HG02798 (cell line): Measurements from ENCODE around the gene ATAD3B.
"Not testable (repeated sequence)": the region's sequence is repeated elsewhere in the genome, so short reads cannot be mapped to it uniquely, and the experiment has no call there.

Experiments
- ATAC-seq: cut with Tn5 transposase; IDR thresholded peaks from one replicate; pipeline ENCODE4 v1.9.1; 2021; ENCODE audit warnings: mild to moderate bottlenecking; ENCODE audit not compliant: unreplicated experiment, poor library complexity

The ATAD3B gene

GRCh38 chr1:1505801-1506200 is 34.2 kb downstream of the ATAD3B start:
- not testable (repeated sequence) for ATAC-seq

- no peak for ATAC-seq
These were observed 35.7 kb downstream of the ATAD3B start for GRCh38 chr1:1507305-1507704.

GRCh38 chr1:1508775-1509464 is 37.4 kb downstream of the ATAD3B start:
- not testable (repeated sequence) for ATAC-seq

- not testable (repeated sequence) for ATAC-seq
These were observed 37.9 kb downstream of the ATAD3B start for GRCh38 chr1:1509465-1509850.

- no peak for ATAC-seq
These were observed 39.5 kb downstream of the ATAD3B start for GRCh38 chr1:1510912-1511532.

GRCh38 chr1:1511533-1512285 is 40.1 kb downstream of the ATAD3B start, which contains the start of gene ATAD3A:
TSS of gene ATAD3A (plus strand) at chr1:1512162. CDS start at chr1:1512269, 107 bp downstream.
- peak; percentile 94 for ATAC-seq

GRCh38 chr1:1512425-1512824 is 40.9 kb downstream of the ATAD3B start:
- ATAC-seq = not testable (repeated sequence)

- not testable (repeated sequence) for ATAC-seq
These were observed 42.1 kb downstream of the ATAD3B start for GRCh38 chr1:1513675-1514074.

- not testable (repeated sequence) for ATAC-seq
These were observed 42.8 kb downstream of the ATAD3B start for GRCh38 chr1:1514376-1514775.

GRCh38 chr1:1516923-1517322 is 45.4 kb downstream of the ATAD3B start:
- ATAC-seq = not testable (repeated sequence)

- ATAC-seq = no peak
These were observed 46.5 kb downstream of the ATAD3B start for GRCh38 chr1:1517973-1518620.

GRCh38 chr1:1518621-1519007 is 47.0 kb downstream of the ATAD3B start:
- not testable (repeated sequence) for ATAC-seq

- not testable (repeated sequence) for ATAC-seq
These were observed 48.4 kb downstream of the ATAD3B start for GRCh38 chr1:1519805-1520505.

- ATAC-seq = no peak
These were observed 49.8 kb downstream of the ATAD3B start for GRCh38 chr1:1521331-1521730.

GRCh38 chr1:1522536-1522935 is 51.0 kb downstream of the ATAD3B start:
- ATAC-seq = not testable (repeated sequence)

GRCh38 chr1:1523226-1523625 is 51.7 kb downstream of the ATAD3B start:
- ATAC-seq = not testable (repeated sequence)

GRCh38 chr1:1523651-1524050 is 52.1 kb downstream of the ATAD3B start:
- ATAC-seq = not testable (repeated sequence)

- not testable (repeated sequence) for ATAC-seq
These were observed 53.3 kb downstream of the ATAD3B start for GRCh38 chr1:1524750-1525383.

GRCh38 chr1:1526476-1526875 is 54.9 kb downstream of the ATAD3B start:
- not testable (repeated sequence) for ATAC-seq
